C1 segment of cervical spinal cord (tissue), 14 donors: ENCODE measurements around the gene NDUFA13.

ENCODE experiments used
- DNase-seq, 14 donors: peaks; one replicate each; lab custom pipeline; 2025; lab: John Stamatoyannopoulos, UW

The NDUFA13 gene

DNA sequence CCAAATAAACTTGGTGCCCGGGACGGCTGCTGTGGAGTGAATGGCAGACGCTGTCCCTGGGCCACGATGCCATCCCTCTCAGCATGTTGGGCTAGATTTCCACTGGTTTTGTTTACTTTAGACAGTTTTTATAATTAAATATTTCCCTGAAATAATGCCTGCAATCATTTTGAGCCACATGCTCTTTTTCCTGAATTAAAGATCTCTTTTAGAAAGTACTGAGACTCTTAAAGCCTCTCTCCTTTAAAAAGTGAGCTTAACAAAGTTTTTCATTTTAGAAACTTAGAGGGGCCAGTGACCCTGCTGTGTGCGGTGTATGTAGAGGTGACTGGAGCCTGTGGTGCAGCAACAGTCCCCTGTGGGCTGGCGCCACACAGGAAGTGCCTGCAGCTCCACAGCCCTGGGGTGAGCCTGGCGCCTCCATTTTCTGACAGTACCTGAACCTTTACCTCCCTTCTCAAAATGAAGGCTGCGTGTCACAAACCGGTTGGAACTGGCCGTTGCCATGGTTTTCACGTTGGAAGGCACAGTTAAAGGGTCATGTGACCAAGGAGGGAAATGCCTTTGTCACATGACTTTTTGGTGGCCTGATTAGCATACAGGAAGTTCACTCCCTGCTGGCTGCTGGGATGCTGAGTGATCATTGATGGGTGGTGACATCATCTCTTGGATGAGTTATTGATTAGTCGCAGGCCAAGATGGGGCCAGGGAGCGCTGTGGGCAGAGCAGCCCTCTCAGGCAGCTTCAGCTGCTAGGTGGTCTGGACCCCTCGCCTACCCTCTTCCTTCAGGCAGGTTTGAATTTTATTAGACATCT lies 26.9 kb upstream of the NDUFA13 start:
- peak in 12 of 14 donors; percentile 4 to 74 (median 44) for DNase-seq

- no peak for DNase-seq
Measured at GRCh38 chr19:19489804-19490204, 26.2 kb upstream of the NDUFA13 start.

DNA sequence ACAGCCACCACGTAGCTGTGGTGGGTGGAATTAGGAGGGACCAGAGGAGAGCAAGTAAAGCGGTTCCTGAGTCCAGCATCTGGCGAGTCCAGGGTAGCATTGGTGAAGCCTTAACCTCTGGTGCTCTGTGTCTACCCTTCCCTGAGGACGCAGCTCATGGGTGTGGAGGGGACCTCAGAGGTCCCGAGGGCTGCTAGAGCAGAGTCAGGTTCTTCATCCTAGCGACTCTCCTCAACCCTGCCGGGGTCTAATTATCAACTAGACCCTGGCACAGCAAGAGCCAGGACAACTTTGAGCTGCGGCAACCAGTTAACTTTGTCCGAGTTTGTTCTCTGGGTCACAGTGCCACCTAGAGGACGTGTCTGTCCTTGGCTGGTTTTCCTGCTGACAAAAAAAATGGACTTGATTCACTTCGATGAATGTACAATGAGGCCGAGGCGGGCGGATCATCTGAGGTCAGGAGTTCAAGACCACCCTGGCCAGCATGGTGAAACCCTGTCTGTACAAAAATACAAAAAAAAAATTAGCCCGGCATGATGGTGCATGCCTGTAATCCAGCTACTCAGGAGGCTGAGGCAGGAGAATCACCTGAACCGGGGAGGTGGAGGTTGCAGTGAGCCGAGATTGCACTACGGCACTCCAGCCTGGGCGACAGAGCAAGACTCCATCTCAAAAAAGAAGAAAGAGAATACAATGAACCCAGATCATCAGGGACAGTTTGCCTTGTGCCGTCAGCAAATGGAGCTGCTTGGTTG lies 25.6 kb upstream of the NDUFA13 start:
- peak in 13 of 14 donors; percentile 15 to 78 (median 59) for DNase-seq

GRCh38 chr19:19491321-19492025 lies 24.6 kb upstream of the NDUFA13 start:
- DNase-seq = no peak

- no peak for DNase-seq
Measured at GRCh38 chr19:19492026-19492610, 23.9 kb upstream of the NDUFA13 start.

GRCh38 chr19:19493841-19494546 lies 22.0 kb upstream of the NDUFA13 start:
- DNase-seq = peak in 3 of 14 donors; percentile 8 to 60 (median 8)

- no peak for DNase-seq
Measured at GRCh38 chr19:19495614-19496603, 20.1 kb upstream of the NDUFA13 start.

- no peak for DNase-seq
Measured at GRCh38 chr19:19498255-19498991, 17.6 kb upstream of the NDUFA13 start.

- DNase-seq = no peak
Measured at GRCh38 chr19:19499272-19499995, 16.6 kb upstream of the NDUFA13 start.

GRCh38 chr19:19500975-19501644 lies 14.9 kb upstream of the NDUFA13 start:
- DNase-seq = no peak

DNA sequence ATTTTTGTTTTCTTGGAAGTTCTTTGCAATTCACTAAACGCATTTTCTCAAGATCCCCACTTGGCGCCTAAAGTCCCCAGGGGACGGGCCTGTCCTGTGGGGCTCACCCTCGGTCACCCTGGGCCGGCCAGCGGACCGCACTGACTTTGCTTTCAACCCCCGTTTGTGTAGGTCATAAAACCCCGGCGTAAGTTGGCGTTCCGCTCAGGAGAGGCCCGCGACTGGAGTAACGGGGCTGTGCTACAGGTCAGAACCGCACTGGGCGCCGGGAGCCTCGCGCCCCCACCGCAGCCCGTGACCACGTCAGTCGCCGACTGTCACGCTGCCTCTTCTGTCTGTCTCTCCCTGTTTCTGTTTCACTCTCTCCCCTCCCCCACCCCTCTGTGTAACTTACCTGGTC lies 14.2 kb upstream of the NDUFA13 start:
- DNase-seq = no peak

DNA sequence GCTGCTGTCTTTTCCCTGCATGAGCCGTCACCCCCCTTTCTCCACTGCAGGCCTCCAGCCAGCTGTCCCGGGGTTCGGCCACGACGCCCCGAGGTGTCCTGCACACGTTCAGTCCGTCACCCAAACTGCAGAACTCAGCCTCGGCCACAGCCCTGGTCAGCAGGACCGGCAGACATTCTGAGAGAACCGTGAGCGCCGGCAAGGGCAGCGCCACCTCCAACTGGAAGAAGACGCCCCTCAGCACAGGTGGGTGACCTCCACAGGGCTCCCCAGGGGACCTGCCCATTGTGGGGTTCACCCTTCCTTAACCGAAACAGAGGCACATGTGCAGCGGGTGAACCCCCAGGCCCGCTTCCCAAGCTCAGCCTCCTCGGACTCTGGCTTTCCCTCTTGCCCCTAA lies 13.7 kb upstream of the NDUFA13 start:
- no peak for DNase-seq

GRCh38 chr19:19502808-19503602 lies 13.0 kb upstream of the NDUFA13 start:
- no peak for DNase-seq

GRCh38 chr19:19504754-19505668 lies 11.0 kb upstream of the NDUFA13 start:
- DNase-seq = no peak

DNA sequence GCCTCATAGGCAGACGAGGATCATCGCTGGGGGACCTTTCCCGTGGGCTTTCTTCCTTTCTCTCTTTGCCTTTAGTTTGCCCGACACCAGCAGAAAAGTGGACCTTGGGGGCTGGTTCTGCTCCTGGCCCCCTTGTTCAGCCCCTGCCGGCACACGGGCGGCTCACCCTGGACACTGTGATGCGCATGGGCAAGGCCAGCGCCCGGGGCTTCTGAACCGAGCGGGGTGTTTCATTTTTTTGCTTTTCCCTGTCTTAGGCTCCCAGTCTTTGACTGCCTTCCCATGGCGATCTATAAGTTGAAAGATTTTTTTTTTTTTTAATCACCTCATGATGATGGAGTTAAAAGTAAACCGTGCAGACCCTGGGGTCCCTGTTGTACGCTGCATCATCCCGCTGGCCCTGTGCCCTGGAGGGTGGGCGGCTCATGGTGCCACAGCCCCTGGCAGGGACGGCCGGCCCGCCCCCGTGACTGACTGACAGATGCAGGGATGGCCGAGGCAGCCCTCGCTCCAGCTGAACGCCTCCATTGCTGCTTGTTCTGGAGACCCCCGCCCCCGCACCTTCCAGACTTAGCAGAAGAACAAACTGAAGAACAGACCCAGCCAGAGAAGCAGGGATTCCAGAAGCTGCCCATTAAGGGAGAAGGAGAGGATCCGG lies 10.2 kb upstream of the NDUFA13 start:
- no peak for DNase-seq

GRCh38 chr19:19506592-19506991 lies 9.4 kb upstream of the NDUFA13 start:
- DNase-seq = no peak
